ENCODE data around the gene CLIC5. TPM values are rescaled to one million over a fixed set of nuclear protein-coding genes. Genes with fewer than 3 reads are reported as not detected.

The CLIC5 gene
- polyA plus RNA-seq, 1 donor (not counting 4 experiments of a cell fraction or from before 2014, with no cell fraction given): 0.09 TPM

DNA sequence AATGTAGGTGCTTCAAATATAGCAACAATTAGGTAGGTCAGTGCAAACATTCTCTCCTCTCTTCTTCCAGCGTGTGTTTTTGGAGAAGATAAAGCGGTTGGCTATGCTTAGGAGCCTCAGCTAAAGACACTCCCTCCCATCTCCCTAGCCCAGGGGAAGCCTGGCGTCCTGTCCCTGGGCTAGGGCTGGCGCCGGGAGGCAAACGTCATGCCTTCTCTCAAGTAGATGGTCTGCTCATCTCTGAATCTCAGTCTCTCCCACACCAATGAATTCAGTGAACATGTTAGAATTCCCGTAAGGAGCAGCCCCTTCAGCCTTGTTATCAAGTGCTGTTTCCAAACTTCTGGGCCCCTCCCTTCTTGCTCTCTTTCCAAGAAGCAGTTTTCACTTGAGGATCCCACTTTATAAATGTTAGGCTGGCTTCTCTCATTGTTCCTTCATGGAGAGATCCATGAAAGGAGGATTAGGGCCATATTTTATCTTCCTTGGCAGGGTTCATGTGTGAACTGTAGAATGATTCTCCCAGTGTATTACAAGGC is 142.8 kb downstream of the CLIC5 start:
- no peak overlapping the region for H3K9ac ChIP-seq (ENCODE audit: control insufficient read depth, extremely low read depth, insufficient read depth, low read length)
- no peak overlapping the region for H2AFZ ChIP-seq (ENCODE audit: control insufficient read depth, low read length)
- H3K9me3 ChIP-seq (ENCODE audit: control insufficient read depth, low read depth, low read length): no peaks in the 10 kb centered on the region
- FAIRE-seq: no peak
- H3K4me2 ChIP-seq (ENCODE audit: control insufficient read depth, extremely low read depth, insufficient read depth, low read depth, low read length): no peak overlapping the region
- dilution Hi-C loops (cut with MboI; ENCODE audit: extremely low pct_ligation_motif_present, low sequenced_read_pairs): no loop called here
- no peak overlapping the region for H3K27ac ChIP-seq (ENCODE audit: control insufficient read depth, insufficient read depth, low read length)
- no peaks in the 10 kb centered on the region for H3K36me3 ChIP-seq (ENCODE audit: control insufficient read depth in 2 of 2, extremely low read depth in 1 of 2, insufficient read depth in 2 of 2, low read length in 2 of 2)
- no peaks in the 10 kb centered on the region for H4K20me1 ChIP-seq (ENCODE audit: control insufficient read depth, extremely low read depth, insufficient read depth, low read length)
- DNase-seq (ENCODE audit: low read depth, low spot score): no peak
- no peaks in the 10 kb centered on the region for H3K79me2 ChIP-seq (ENCODE audit: control insufficient read depth, insufficient read depth, low read length)
- H3K4me1 ChIP-seq (ENCODE audit: control insufficient read depth, extremely low read depth, insufficient read depth, low read length): no peaks in the 10 kb centered on the region
- H3K27me3 ChIP-seq (ENCODE audit: control insufficient read depth, extremely low read depth, insufficient read depth, low read length): peaks cover 4% of the 10 kb centered on the region
- H3K9me1 ChIP-seq (ENCODE audit: control insufficient read depth, extremely low read depth, insufficient read depth, low read length): no peaks in the 10 kb centered on the region
- H3K4me3 ChIP-seq (ENCODE audit: control insufficient read depth in 2 of 3, extremely low read depth in 1 of 3, insufficient read depth in 2 of 3, low read depth in 1 of 3, low read length in 3 of 3): no peak overlapping the region
- TF ChIP-seq, protein P1, sequence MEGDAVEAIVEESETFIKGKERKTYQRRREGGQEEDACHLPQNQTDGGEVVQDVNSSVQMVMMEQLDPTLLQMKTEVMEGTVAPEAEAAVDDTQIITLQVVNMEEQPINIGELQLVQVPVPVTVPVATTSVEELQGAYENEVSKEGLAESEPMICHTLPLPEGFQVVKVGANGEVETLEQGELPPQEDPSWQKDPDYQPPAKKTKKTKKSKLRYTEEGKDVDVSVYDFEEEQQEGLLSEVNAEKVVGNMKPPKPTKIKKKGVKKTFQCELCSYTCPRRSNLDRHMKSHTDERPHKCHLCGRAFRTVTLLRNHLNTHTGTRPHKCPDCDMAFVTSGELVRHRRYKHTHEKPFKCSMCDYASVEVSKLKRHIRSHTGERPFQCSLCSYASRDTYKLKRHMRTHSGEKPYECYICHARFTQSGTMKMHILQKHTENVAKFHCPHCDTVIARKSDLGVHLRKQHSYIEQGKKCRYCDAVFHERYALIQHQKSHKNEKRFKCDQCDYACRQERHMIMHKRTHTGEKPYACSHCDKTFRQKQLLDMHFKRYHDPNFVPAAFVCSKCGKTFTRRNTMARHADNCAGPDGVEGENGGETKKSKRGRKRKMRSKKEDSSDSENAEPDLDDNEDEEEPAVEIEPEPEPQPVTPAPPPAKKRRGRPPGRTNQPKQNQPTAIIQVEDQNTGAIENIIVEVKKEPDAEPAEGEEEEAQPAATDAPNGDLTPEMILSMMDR (optimal IDR thresholded peaks at IDR 0.05 in 1 of 3, IDR thresholded peaks at IDR 0.05 in 1 of 3, conservative IDR thresholded peaks at IDR 0.05 in 1 of 3; ENCODE audit: extremely low read depth in 1 of 3, insufficient read depth in 2 of 3, low read length in 3 of 3): no peak
- TF ChIP-seq EZH2 (IDR thresholded peaks at IDR 0.05; ENCODE audit: low read length): no peak

DNA sequence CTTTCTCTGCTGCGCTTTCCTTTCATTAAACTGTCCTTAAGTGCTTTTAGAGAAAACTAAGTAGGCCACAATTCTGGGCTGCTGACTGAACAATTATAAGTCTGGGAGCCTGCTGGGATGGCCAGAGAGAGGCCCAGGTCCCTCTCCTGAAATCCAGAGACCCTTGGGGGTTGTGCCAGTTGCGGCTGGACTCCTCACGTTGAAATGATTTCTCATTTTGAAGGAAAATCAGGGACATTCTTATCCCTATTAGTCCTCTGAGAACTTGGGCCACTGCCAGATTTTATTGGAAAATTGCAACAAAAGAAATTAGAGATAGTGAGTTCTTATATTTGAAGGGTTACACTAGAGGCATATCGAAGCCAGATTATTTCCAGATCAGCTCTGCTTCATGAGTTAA is 145.1 kb downstream of the CLIC5 start:
- Histone ChIP-seq H3K4me3 (ENCODE audit: control insufficient read depth in 2 of 3, extremely low read depth in 1 of 3, insufficient read depth in 2 of 3, low read depth in 1 of 3, low read length in 3 of 3) (no peak overlapping the region), H3K79me2 (ENCODE audit: control insufficient read depth, insufficient read depth, low read length) (no peaks in the 10 kb centered on the region), H3K9me3 (ENCODE audit: control insufficient read depth, low read depth, low read length) (no peaks in the 10 kb centered on the region), H3K36me3 (ENCODE audit: control insufficient read depth in 2 of 2, extremely low read depth in 1 of 2, insufficient read depth in 2 of 2, low read length in 2 of 2) (no peaks in the 10 kb centered on the region), H3K27ac (ENCODE audit: control insufficient read depth, insufficient read depth, low read length) (no peak overlapping the region), H2AFZ (ENCODE audit: control insufficient read depth, low read length) (no peak overlapping the region), H4K20me1 (ENCODE audit: control insufficient read depth, extremely low read depth, insufficient read depth, low read length) (no peaks in the 10 kb centered on the region), H3K9ac (ENCODE audit: control insufficient read depth, extremely low read depth, insufficient read depth, low read length) (no peak overlapping the region), H3K4me2 (ENCODE audit: control insufficient read depth, extremely low read depth, insufficient read depth, low read depth, low read length) (no peak overlapping the region), H3K27me3 (ENCODE audit: control insufficient read depth, extremely low read depth, insufficient read depth, low read length) (peaks cover 4% of the 10 kb centered on the region), H3K9me1 (ENCODE audit: control insufficient read depth, extremely low read depth, insufficient read depth, low read length) (no peaks in the 10 kb centered on the region), H3K4me1 (ENCODE audit: control insufficient read depth, extremely low read depth, insufficient read depth, low read length) (no peaks in the 10 kb centered on the region)
- dilution Hi-C loops (cut with MboI; ENCODE audit: extremely low pct_ligation_motif_present, low sequenced_read_pairs): no loop called here
- no peak for TF ChIP-seq EZH2 (IDR thresholded peaks at IDR 0.05; ENCODE audit: low read length)
- TF ChIP-seq, protein P1 (optimal IDR thresholded peaks at IDR 0.05 in 1 of 3, IDR thresholded peaks at IDR 0.05 in 1 of 3, conservative IDR thresholded peaks at IDR 0.05 in 1 of 3; ENCODE audit: extremely low read depth in 1 of 3, insufficient read depth in 2 of 3, low read length in 3 of 3): no peak
- DNase-seq (ENCODE audit: low read depth, low spot score) (no peak), FAIRE-seq (no peak)
